Mucosa of gallbladder (tissue), 1 donor: ENCODE results near the gene STAB1. TPM values are rescaled to one million over a fixed set of nuclear protein-coding genes. Genes with fewer than 3 reads are reported as not detected.

Experiments
- DNase-seq: peaks from one replicate; pipeline ENCODE4 v3.0.0-alpha.2; 2020; ENCODE audit warnings: low spot score
- total RNA-seq: library from RNA; stranded (reverse); gene quantifications from one replicate; pipeline ENCODE4 v1.2.1, GENCODE V29; 2021
- donor health status: DM: no; HTN: no; CAD: no.

Gene STAB1
- total RNA-seq, 1 donor from 2014 or later, result 222 TPM

- DNase-seq, result no peak
Measured at GRCh38 chr3:52563984-52564383, 68.8 kb downstream of the STAB1 start.

- DNase-seq, result no peak
Measured at GRCh38 chr3:52568069-52568468, 72.9 kb downstream of the STAB1 start.

- no peak for DNase-seq
Measured at GRCh38 chr3:52570076-52570475, 74.9 kb downstream of the STAB1 start.

GRCh38 chr3:52572221-52572620 lies 77.1 kb downstream of the STAB1 start:
- no peak for DNase-seq

Other genes with a start within 250 kb of the STAB1 start
- 33.0 TPM for gene PPM1M, start 249.6 kb upstream of the STAB1 start, total RNA-seq
- gene WDR82, start 216.7 kb upstream of the STAB1 start, total RNA-seq, result 71.0 TPM
- gene GLYCTK, start 207.5 kb upstream of the STAB1 start, total RNA-seq, result 53.6 TPM
- 13.8 TPM for gene DNAH1, start 179.0 kb upstream of the STAB1 start, total RNA-seq
- gene BAP1, start 85.3 kb upstream of the STAB1 start, total RNA-seq, result 71.3 TPM
- 5.4 TPM for gene PHF7, start 84.7 kb upstream of the STAB1 start, total RNA-seq
- 11.6 TPM for gene SEMA3G, start 50.2 kb upstream of the STAB1 start, total RNA-seq
- gene TNNC1, start 41.3 kb upstream of the STAB1 start, total RNA-seq, result 0.81 TPM
- gene NISCH, start 39.7 kb upstream of the STAB1 start, total RNA-seq, result 111 TPM
- gene NT5DC2, start 38.5 kb downstream of the STAB1 start, total RNA-seq, result 20.3 TPM
- 14.6 TPM for gene UQCC5, start 41.3 kb downstream of the STAB1 start, total RNA-seq
- 54.3 TPM for gene PBRM1, start 190.6 kb downstream of the STAB1 start, total RNA-seq
- gene GNL3, start 190.7 kb downstream of the STAB1 start, total RNA-seq, result 29.4 TPM
- gene GLT8D1, start 210.5 kb downstream of the STAB1 start, total RNA-seq, result 55.0 TPM
- 106 TPM for gene SPCS1, start 210.8 kb downstream of the STAB1 start, total RNA-seq